ENCODE results near the gene SLC6A16. TPM values are rescaled to one million over a fixed set of nuclear protein-coding genes. Genes with fewer than 3 reads are reported as not detected.
A peak's percentile ranks its signal among the peaks of the same experiment; 100 is the strongest.
"Not testable (repeated sequence)": the region's sequence is repeated elsewhere in the genome, so short reads cannot be mapped to it uniquely, and the experiment has no call there.

SLC6A16 gene
- total and polyA plus RNA-seq, 2 experiments from 2014 or later, result 2.8 to 4.0 TPM

- no peaks in the 10 kb centered on the region for H3K4me1 ChIP-seq (ENCODE audit: low read depth)
- no peaks in the 10 kb centered on the region for H3K27me3 ChIP-seq
- DNase-seq (ENCODE audit: low read depth in 1 of 2, low spot score in 1 of 2), result no peak
Observed at GRCh38 chr19:49328741-49329140, 3.8 kb upstream of the SLC6A16 start.

GRCh38 chr19:49327878-49328544 is 3.0 kb upstream of the SLC6A16 start:
- peak; percentile 16 to 48 for DNase-seq (ENCODE audit: low read depth in 1 of 2, low spot score in 1 of 2)
- Histone ChIP-seq H3K4me3 (no peak overlapping the region), H3K9me3 (ENCODE audit: low read depth) (no peaks in the 10 kb centered on the region), H3K4me1 (ENCODE audit: low read depth) (no peaks in the 10 kb centered on the region), H3K27ac (no peak overlapping the region), H3K27me3 (no peaks in the 10 kb centered on the region), H3K36me3 (no peaks in the 10 kb centered on the region)
- peak; percentile 75 for TF ChIP-seq CTCF (IDR thresholded peaks at IDR 0.05; ENCODE audit: low read depth, low read length)

More at GRCh38 chr19:49328741-49329140, 3.8 kb upstream of the SLC6A16 start:
- Histone ChIP-seq H3K4me3 (no peak overlapping the region), H3K36me3 (no peaks in the 10 kb centered on the region), H3K27ac (no peak overlapping the region), H3K9me3 (ENCODE audit: low read depth) (no peaks in the 10 kb centered on the region)
- TF ChIP-seq CTCF (IDR thresholded peaks at IDR 0.05; ENCODE audit: low read depth, low read length), result no peak

- no peaks in the 10 kb centered on the region for H3K9me3 ChIP-seq (ENCODE audit: low read depth)
- H3K36me3 ChIP-seq, result no peaks in the 10 kb centered on the region
- H3K27me3 ChIP-seq, result no peaks in the 10 kb centered on the region
- no peak for TF ChIP-seq CTCF (IDR thresholded peaks at IDR 0.05; ENCODE audit: low read depth, low read length)
- DNase-seq (ENCODE audit: low read depth in 1 of 2, low spot score in 1 of 2), result no peak
- H3K4me3 ChIP-seq, result no peak overlapping the region
- H3K4me1 ChIP-seq (ENCODE audit: low read depth), result no peaks in the 10 kb centered on the region
- H3K27ac ChIP-seq, result no peak overlapping the region
Observed at GRCh38 chr19:49326165-49326704, 1.2 kb upstream of the SLC6A16 start.

- not testable (repeated sequence) for H3K27me3 ChIP-seq; H3K9me3 ChIP-seq (ENCODE audit: low read depth); H3K4me3 ChIP-seq; DNase-seq (ENCODE audit: low read depth in 1 of 2, low spot score in 1 of 2); H3K36me3 ChIP-seq; H3K4me1 ChIP-seq (ENCODE audit: low read depth); H3K27ac ChIP-seq
Observed at GRCh38 chr19:49325756-49326155, 765 bp upstream of the SLC6A16 start.

- Histone ChIP-seq H3K9me3 (ENCODE audit: low read depth) (no peaks in the 10 kb centered on the region), H3K4me1 (ENCODE audit: low read depth) (no peaks in the 10 kb centered on the region), H3K27me3 (no peaks in the 10 kb centered on the region), H3K36me3 (no peaks in the 10 kb centered on the region), H3K4me3 (no peak overlapping the region), H3K27ac (no peak overlapping the region)
- DNase-seq (ENCODE audit: low read depth in 1 of 2, low spot score in 1 of 2), result no peak
- no peak for TF ChIP-seq CTCF (IDR thresholded peaks at IDR 0.05; ENCODE audit: low read depth, low read length)
Observed at GRCh38 chr19:49318296-49318695, 6.7 kb downstream of the SLC6A16 start.

GRCh38 chr19:49316284-49316683 is 8.7 kb downstream of the SLC6A16 start:
- no peak for TF ChIP-seq CTCF (IDR thresholded peaks at IDR 0.05; ENCODE audit: low read depth, low read length)
- no peak for DNase-seq (ENCODE audit: low read depth in 1 of 2, low spot score in 1 of 2)

More at GRCh38 chr19:49316284-49316683, 8.7 kb downstream of the SLC6A16 start:
- no peak overlapping the region for H3K27ac ChIP-seq
- H3K36me3 ChIP-seq, result no peaks in the 10 kb centered on the region
- no peaks in the 10 kb centered on the region for H3K4me1 ChIP-seq (ENCODE audit: low read depth)
- H3K27me3 ChIP-seq, result no peaks in the 10 kb centered on the region
- H3K9me3 ChIP-seq (ENCODE audit: low read depth), result no peaks in the 10 kb centered on the region
- no peak overlapping the region for H3K4me3 ChIP-seq

Data from cardiac muscle cell (in vitro differentiated cells and primary cell).